ENCODE data around the gene ITCH.
"Not testable (repeated sequence)": the region's sequence is repeated elsewhere in the genome, so short reads cannot be mapped to it uniquely, and the experiment has no call there.

The ITCH gene

DNA sequence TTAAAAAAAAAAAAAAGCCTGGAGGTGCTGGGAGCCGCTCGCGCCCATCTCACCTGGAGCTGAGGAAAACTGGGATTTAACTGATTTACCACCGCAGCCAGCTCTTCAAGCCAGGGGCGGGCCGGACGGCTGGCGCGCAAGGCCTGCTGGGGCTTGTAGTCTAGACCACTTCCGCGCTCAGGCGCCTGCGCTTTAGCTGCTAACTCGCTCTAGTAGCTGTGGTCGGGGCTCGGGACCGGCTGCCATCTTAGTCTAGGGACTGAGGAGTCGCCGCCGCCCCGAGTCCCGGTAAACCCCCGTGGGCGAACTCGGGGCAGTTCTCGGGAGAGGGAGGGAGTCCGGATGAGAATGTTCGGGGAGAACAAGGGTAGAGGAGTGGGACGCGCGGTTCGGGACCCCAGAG is at the start of gene ITCH:
Gene ITCH (plus strand): TSS at position 212 of the 403 bp plus-strand sequence. CDS start 30,539 bp downstream, outside the sequence.
- DNase-seq (ENCODE audit: low read depth in 1 of 2, low spot score in 1 of 2) = peak; percentile 82 to 84

DNA sequence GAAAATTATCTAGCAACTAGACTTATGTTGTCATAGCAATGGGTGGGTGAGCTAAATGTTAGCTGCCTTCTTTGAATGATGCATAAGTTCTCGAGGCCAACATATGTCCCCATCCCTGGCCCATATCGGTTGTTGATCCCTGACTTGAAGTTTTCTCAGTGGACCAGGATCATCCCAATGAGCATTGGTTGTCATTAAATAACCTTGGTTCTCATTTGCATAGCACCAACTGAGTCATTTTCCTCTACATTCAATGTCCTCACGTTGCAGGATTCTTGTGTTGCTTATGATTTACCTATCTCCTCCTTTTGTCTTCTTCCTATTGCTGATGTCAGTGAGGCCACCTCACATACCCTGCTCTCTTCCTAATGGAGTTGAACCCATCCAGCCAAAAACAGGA is 47.8 kb upstream of the ITCH start:
- no peak for DNase-seq (ENCODE audit: low read depth in 1 of 2, low spot score in 1 of 2)

DNA sequence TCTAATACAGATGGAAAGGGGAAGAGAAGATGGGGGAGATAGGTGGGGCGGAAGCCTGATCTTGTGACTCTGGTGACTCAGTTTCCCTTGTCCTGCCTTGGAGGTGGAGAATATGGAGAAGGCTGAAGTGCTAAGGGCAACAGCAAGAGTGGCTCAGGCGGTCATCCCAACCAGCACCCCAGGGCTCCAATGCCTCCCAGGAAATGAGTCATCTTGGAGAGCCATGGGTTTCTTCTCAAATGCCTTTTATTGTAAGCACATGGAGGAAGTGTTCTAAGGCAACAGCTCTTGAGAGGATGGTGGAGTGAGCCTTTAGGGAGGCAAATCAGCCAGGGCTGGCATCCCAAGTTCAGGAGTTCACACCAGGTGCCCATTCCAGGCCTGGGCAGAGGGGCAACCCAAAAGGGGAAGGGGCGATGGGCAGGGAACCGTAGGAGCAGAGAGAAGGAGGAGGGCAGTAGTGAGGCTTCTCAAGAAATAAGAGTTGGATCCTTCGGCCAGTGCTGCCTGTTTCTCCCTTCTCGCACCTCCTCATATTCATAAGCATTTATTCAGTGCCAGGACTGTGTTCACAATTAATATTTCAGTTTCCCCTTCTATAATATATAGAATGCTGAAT is 46.8 kb upstream of the ITCH start:
- DNase-seq (ENCODE audit: low read depth in 1 of 2, low spot score in 1 of 2) = no peak

DNA sequence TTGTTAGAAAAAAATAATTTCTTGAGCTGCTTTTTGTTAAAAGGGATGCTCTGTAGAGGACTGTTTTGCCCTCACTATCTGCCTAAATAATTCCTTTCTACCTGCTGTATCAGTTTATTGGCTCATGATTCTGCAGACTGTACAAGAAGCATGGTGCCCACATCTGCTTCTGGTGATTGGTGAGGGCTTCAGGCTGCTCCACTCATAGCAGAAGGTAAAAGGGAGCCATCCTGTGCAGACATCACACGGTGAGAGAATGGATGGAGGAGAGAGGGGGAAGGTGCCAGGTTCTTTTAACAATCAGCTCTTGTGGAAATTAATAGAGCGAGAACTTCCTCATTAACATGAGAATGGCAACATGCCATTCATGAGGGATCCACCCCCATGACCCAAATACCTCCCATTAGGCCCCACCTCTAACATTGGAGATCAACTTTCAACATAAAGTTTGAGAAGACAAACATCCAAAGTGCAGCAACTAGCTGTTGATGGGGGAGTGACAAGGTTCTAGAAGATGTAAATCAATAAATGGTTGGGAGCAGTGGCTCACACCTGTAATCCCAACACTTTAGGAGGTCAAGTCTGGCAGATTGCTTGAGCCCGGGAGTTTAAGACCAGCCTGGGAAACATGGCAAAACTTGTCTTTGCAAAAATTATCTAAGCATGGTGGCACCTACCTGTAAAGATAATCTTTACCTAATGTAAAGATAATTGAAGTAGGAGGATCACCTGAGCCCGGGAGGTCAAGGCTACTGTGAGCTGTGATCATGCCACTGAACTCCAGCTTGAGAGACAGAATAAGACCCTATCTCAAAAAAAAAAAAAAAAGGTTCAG is 44.2 kb upstream of the ITCH start:
- no peak for DNase-seq (ENCODE audit: low read depth in 1 of 2, low spot score in 1 of 2)

DNA sequence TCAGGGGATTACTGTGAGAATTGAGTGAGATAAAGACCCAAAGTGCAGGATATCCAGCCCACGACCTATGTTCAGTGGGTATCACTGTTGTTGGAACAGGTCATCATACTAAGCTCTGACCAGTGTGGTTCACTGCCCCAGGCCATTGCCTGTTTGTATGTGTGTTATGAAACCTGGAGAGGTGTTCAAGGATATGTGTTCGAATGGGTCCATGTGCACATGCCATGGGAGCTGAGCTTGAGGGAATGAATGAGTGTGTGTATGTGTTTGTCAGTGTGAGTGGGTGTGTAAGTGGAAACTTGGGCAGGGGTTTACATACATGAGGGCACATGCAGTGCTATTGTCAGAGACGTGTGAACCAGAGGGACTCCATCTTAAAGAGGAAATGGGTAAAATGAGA is 42.2 kb upstream of the ITCH start:
- no peak for DNase-seq (ENCODE audit: low read depth in 1 of 2, low spot score in 1 of 2)

DNA sequence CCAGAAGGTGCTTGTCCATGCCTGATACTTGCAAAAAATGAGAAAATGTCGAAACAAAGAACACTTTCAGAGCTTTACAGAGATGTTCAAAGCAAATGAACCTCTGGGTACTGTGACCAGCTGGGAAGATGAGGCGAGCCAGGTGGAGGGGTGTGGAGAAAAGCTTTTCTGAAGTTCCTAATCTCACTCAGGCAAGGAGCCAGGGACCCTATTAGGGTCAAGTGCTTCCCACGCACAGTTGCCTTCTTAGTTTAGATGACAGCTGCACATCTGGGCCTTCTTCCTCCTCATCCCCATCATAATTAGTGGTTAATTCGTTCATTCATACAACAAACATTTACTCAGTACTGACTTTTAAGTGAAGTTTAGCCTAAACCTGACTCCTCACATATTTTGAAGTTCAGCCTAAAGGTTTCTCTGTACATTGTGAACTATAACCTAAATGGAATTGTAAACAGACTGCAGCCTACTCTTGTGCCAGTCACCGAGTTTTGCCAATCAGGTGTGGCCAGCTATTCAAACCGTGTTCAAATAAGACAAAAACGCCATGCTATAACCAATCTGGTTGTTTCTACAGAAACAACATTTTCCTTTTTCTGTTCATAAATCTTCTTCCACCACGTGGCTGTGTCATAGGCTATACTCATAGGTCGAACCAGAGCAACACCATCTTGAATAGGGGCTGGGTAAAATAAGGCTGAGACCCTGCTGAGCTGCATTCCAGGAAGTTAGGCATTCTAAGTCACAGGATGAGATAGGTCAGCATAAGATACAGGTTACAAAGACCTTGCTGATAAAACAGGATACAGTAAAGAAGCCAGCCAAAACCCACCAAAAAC is 40.6 kb upstream of the ITCH start:
- DNase-seq (ENCODE audit: low read depth in 1 of 2, low spot score in 1 of 2) = no peak

DNA sequence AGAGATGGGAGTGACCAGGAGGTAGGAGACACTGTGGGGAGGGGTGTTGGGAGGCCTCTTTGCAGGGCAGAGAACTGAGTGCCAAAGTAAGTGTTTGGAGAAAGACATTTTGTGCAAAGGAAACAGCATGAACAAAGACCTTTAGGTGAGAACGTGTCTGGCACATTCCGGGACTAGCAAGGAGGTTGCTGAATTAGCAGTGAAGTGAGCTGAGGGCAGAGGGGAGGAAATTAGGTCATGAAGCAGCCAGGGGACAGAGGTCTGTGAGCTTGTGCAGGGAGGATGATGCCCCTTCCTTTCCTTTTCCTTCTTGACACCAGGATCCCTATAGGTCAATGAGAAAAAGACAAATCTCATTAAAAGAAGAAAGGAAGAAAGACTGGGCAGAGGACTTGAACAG is 38.5 kb upstream of the ITCH start:
- DNase-seq (ENCODE audit: low read depth in 1 of 2, low spot score in 1 of 2) = no peak

DNA sequence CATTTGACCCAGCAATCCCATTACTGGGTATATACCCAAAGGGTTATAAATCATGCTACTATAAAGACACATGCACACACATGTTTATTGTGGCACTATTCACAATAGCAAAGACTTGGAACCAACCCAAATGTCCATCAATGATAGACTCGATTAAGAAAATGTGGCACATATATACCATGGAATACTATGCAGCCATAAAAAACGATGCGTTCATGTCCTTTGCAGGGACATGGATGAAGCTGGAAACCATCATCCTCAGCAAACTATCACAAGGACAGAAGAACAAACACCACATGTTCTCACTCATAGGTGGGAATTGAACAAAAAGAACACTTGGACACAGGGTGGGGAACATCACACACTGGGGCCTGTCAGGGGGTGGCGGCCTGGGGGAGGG is 34.9 kb upstream of the ITCH start:
- not testable (repeated sequence) for DNase-seq (ENCODE audit: low read depth in 1 of 2, low spot score in 1 of 2)

DNA sequence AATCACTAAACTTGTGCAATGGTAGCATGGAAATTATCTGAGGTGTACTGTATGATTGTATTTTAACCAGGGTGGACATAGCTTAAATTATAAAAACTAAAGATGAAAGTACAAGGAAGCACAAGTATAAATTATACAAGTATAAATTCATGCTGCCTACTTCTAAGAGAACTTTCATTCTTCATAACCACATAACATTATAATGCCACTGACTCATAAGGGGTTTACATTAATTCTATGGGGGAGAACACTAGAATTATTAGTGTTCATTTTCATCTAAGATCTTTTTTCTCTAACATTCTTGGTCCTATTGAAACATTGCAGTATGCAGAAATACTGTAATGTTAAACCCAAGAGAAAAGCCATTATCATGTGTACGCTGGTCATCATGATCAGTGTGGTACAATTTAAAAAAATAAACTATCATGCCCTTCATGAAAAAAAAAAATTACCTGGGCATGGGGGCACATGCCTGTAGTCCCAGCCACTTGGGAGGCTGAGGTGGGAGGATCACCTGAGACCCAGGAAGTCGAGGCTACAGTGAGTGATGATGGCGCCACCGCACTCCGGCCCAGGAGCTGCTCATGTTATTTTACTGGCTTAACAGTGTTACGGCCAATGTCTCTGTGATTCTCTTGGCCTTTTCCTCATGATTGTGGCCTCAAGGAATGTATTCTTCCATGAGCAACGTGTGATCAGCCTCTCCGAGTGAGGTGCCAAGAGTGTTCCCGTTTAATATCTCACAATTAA is 34.0 kb upstream of the ITCH start:
- no peak for DNase-seq (ENCODE audit: low read depth in 1 of 2, low spot score in 1 of 2)

DNA sequence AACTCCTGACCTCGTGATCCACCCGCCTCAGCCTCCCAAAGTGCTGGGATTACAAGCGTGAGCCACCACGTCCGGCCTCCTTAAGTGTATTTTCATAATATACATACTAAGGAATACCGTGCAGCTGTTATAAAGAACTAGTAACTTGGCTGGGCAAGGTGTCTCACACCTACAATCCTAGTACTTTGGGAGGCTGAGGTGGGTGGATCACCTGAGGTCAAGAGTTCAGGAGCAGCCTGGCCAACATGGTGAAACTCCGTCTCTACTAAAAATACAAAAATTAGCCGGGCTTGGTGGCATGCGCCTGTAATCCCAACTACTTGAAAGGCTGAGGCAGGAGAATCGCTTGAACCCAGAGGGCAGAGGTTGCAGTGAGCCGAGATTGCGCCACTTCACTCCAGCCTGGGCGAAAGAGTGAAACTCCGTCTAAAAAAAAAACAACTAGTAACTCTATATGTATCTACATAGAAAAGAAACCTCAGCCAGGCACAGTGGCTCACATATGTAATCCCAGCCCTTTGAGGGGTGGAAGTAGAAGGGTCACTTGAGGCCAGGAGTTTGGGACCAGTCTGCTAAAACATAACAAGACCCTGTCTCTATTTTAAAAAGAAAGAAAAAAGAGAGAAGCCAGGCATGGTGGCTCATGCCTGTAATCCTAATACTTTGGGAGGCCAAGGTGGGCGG is 32.1 kb upstream of the ITCH start:
- DNase-seq (ENCODE audit: low read depth in 1 of 2, low spot score in 1 of 2) = not testable (repeated sequence)

DNA sequence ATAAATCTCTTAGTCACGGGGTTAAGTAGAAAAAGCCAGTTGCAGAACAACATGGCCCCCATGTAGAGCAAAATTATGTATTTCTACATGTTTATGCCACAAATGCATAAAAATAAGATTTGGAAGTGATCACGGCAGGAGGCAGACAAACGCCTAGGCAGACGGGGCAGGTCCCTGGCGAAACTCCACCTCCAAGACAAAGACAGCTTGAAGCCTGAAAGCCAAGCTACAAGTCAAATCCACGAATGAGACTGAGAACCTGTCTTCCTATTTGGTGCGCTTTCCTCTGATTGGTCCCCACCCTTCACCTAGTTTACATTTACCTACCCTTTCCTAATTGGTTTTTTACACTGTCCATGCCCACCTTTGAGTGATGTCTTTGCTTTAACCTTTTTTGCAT is 31.2 kb upstream of the ITCH start:
- DNase-seq (ENCODE audit: low read depth in 1 of 2, low spot score in 1 of 2) = no peak

DNA sequence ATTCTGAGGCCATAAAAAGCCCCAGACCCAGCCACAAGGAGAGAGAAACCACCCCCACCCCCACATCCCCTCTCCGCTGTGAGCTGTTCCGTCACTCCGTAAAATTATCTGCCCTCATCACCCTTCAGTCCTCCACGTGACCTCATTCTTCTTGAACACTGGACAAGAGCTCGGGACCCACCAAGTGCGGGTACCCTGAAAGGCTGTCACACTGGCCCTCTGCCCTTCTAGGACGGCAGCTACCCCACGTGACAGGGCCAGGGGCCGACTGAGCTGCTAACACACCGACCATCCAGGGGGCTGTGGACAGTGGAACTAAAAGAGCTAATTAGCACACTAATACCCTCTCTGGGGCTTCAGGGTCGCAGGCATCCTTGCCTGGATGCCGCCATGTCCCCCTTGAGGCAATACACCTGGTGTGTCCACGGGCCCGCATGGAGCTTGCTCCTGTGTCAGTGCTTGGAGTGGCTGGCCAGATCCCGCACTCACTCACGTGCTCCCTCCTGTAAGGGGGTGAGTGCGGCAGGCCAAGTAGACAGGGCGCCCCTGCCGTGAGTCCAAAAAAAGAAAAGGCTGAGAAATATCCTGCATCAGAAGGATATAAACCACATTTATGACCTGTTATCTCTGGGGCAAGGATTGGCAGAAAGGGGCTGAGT is 30.7 kb upstream of the ITCH start:
- no peak for DNase-seq (ENCODE audit: low read depth in 1 of 2, low spot score in 1 of 2)

DNA sequence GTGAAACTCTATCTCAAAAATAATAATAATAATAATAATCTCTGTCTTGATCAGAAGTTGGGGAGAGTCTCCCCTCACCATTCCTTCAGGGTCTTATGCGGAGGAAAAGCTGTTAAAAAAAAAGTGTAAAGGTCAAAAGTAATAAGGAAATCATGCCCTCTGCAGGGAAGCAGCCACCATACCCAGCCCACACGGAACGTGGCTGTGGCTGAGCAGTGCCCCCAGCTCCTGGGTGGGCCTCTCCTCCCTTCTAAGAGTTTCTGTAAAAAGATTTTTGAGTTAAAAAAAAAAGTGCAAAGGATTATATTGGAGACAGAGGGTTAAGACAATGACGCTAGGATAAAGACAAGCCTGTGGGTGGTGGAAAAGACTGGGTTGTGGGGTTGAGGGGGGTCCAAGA is 29.3 kb upstream of the ITCH start:
- no peak for DNase-seq (ENCODE audit: low read depth in 1 of 2, low spot score in 1 of 2)

DNA sequence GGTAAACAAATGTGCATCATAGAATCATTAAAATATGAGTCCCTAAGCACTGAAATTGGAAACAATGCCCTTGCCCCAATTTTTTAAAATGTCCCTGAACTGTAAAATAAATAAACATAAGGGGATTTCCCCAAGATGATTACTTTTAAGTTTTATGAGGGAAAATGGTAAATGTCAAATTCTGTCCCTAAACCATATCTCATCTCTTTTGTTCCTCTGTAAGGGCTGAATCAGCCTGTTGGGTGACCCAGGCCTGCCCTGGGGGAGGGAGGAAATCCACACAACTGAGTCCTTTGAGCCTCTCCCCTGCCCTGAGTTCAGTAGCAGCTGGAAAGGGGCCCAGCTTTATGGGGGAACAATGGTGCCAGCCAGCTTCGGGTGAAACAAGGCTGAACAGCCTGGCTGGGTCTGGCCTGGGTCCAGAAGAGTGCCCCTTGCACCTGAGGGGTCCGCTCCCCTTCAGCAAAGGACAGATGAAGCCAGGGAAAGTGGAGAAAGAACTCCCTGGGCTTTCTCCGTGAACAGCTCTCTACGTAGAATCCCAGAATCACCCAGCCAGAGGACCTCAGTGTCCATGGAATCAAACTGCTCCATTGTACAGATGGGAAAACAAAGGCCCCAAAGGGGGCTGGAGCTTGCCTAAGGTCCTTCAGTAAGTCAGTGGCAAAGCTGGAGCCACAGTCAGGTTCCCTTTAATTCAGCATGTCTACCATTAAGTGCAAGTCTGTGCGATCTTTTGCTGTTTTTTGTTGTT is 28.2 kb upstream of the ITCH start:
- DNase-seq (ENCODE audit: low read depth in 1 of 2, low spot score in 1 of 2) = no peak

DNA sequence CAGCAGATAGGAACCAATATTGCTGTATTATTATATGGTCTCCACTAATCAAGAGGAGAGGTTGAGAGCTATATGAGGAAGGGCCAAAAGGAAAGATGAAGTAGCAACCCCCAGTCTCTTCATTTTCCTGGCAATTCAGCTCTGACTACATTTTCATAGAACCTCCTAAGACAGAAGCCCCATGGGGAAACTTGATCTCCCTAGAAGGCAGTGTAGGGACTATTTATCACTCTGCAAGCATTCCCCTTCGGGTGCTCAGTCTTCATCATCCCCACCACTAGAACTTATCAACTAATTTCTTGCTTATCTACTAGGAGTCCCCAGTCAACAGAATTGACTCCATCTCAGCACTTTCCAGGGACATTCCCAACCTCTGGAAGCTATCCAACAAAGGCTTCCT is 25.5 kb upstream of the ITCH start:
- DNase-seq (ENCODE audit: low read depth in 1 of 2, low spot score in 1 of 2) = no peak

DNA sequence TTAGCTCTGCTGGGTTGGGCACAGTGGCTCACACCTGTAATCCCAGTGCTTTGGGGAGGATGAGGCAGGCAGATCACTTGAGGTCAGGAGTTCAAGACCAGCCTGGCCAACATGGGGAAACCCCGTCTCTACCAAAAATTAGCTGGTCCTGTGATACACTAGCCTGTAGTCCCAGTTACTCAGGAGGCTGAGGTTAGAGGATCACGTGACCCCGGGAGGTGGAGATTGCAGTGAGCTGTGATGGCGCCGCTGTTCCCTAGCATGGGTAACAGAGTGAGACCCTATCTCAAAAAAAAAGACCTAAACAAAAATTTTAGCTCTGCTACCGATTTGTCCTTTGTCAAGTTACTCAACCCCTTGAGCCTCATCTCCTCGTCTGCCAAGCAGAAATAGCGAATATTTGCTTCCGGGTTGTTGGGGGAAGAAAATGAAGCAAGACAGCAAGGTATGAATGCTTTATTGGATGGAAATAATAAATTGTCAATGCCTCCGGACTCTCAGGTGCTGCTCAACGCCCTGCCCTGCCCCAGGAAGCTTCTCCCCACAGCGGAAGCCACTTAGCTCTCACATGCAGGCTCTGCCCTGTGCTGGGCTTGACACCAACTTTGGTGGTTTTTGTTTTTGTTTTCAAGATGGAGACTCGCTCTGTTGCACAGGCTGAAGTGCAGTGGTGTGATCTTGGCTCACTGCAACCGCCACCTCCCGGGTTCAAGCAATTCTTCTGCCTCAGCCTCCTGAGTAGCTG is 24.9 kb upstream of the ITCH start:
- DNase-seq (ENCODE audit: low read depth in 1 of 2, low spot score in 1 of 2) = no peak

DNA sequence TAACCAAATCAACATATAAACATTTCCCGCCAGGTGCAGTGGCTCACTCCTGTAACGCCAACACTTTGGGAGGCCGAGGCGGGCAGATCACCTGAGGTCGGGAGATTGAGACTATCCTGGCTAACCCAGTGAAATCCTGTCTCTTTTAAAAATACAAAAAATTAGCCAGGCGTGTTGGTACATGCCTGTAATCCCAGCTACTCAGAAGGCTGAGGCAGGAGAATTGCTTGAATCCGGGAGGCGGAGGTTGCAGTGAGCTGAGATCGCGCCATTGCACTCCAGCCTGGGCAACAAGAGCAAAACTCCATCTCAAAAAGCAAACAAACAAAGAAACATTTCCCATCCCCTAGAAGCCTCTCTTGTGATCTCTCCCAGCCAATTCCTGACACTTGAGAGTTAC is 22.3 kb upstream of the ITCH start:
- DNase-seq (ENCODE audit: low read depth in 1 of 2, low spot score in 1 of 2) = not testable (repeated sequence)

DNA sequence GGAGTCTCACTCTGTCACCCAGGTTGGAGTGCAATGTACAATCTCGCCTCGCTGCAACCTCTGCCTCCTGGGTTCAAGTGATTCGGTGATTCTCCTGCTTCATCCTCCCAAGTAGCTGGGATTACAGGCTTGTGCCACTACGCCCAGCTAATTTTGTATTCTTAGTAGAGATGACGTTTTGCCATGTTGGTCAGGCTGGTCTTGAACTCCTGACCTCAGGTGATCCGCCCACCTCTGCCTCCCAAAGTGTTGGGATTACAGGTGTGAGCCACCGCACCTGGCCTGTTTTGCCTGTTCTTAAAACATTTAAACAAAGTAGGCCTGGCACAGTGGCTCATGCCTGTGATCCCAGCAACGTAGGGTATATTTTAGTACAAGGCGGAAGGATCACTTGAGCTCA is 21.9 kb upstream of the ITCH start:
- not testable (repeated sequence) for DNase-seq (ENCODE audit: low read depth in 1 of 2, low spot score in 1 of 2)

Measured in stimulated activated CD4-positive, alpha-beta T cell treated with anti-CD3 and anti-CD28 coated beads, Interleukin-15, amount 100 ng/mL, for 1 hour (primary cell).